ENCODE results near the gene KRTAP13-2.

KRTAP13-2 gene

GRCh38 chr21:30372139-30372770 is at the start of gene KRTAP13-2:
TSS of gene KRTAP13-2 (minus strand) at chr21:30372271. CDS start at chr21:30372213, 58 bp downstream.
- Histone ChIP-seq H3K4me3 (ENCODE audit: low read depth, low read length) (no peak within 1 kb of the TSS), H3K27me3 (ENCODE audit: control insufficient read depth, insufficient read depth, low read length) (no peaks in the 10 kb centered on the region), H3K4me1 (ENCODE audit: control insufficient read depth, insufficient read depth, low read length) (no peaks in the 10 kb centered on the region), H3K9me3 (ENCODE audit: control insufficient read depth, insufficient read depth, low read length) (no peaks in the 10 kb centered on the region), H3K9ac (ENCODE audit: low read depth, low read length) (no peak within 1 kb of the TSS), H3K36me3 (ENCODE audit: control insufficient read depth, insufficient read depth, low read length) (no peaks in the 10 kb centered on the region)

- Histone ChIP-seq H3K4me1 (ENCODE audit: control insufficient read depth, insufficient read depth, low read length) (no peaks in the 10 kb centered on the region), H3K36me3 (ENCODE audit: control insufficient read depth, insufficient read depth, low read length) (no peaks in the 10 kb centered on the region), H3K4me3 (ENCODE audit: low read depth, low read length) (no peak overlapping the region), H3K27me3 (ENCODE audit: control insufficient read depth, insufficient read depth, low read length) (no peaks in the 10 kb centered on the region), H3K9me3 (ENCODE audit: control insufficient read depth, insufficient read depth, low read length) (no peaks in the 10 kb centered on the region), H3K9ac (ENCODE audit: low read depth, low read length) (no peak overlapping the region)
Measured at GRCh38 chr21:30415993-30416392, 43.9 kb upstream of the KRTAP13-2 start.

- Histone ChIP-seq H3K27me3 (ENCODE audit: control insufficient read depth, insufficient read depth, low read length) (no peaks in the 10 kb centered on the region), H3K9ac (ENCODE audit: low read depth, low read length) (no peak overlapping the region), H3K9me3 (ENCODE audit: control insufficient read depth, insufficient read depth, low read length) (no peaks in the 10 kb centered on the region), H3K4me3 (ENCODE audit: low read depth, low read length) (peak overlapping the region; percentile 38), H3K36me3 (ENCODE audit: control insufficient read depth, insufficient read depth, low read length) (no peaks in the 10 kb centered on the region), H3K4me1 (ENCODE audit: control insufficient read depth, insufficient read depth, low read length) (no peaks in the 10 kb centered on the region)
Measured at GRCh38 chr21:30408782-30409494, 36.9 kb upstream of the KRTAP13-2 start.

- Histone ChIP-seq H3K9ac (ENCODE audit: low read depth, low read length) (no peak within 1 kb of the TSS), H3K4me3 (ENCODE audit: low read depth, low read length) (no peak within 1 kb of the TSS), H3K36me3 (ENCODE audit: control insufficient read depth, insufficient read depth, low read length) (no peaks in the 10 kb centered on the region), H3K9me3 (ENCODE audit: control insufficient read depth, insufficient read depth, low read length) (no peaks in the 10 kb centered on the region), H3K27me3 (ENCODE audit: control insufficient read depth, insufficient read depth, low read length) (no peaks in the 10 kb centered on the region), H3K4me1 (ENCODE audit: control insufficient read depth, insufficient read depth, low read length) (no peaks in the 10 kb centered on the region)
Measured at GRCh38 chr21:30395731-30396130, 23.7 kb upstream of the KRTAP13-2 start, which contains the start of gene KRTAP13-1. TSS of gene KRTAP13-1 (plus strand) at chr21:30396031. CDS start at chr21:30396087, 56 bp downstream.

GRCh38 chr21:30391492-30392025 is 19.5 kb upstream of the KRTAP13-2 start:
- Histone ChIP-seq H3K9me3 (ENCODE audit: control insufficient read depth, insufficient read depth, low read length) (no peaks in the 10 kb centered on the region), H3K9ac (ENCODE audit: low read depth, low read length) (no peak overlapping the region), H3K4me1 (ENCODE audit: control insufficient read depth, insufficient read depth, low read length) (no peaks in the 10 kb centered on the region), H3K36me3 (ENCODE audit: control insufficient read depth, insufficient read depth, low read length) (no peaks in the 10 kb centered on the region), H3K4me3 (ENCODE audit: low read depth, low read length) (no peak overlapping the region), H3K27me3 (ENCODE audit: control insufficient read depth, insufficient read depth, low read length) (no peaks in the 10 kb centered on the region)

- no peaks in the 10 kb centered on the region for H3K4me1 ChIP-seq (ENCODE audit: control insufficient read depth, insufficient read depth, low read length)
- H3K27me3 ChIP-seq (ENCODE audit: control insufficient read depth, insufficient read depth, low read length), result no peaks in the 10 kb centered on the region
- no peaks in the 10 kb centered on the region for H3K9me3 ChIP-seq (ENCODE audit: control insufficient read depth, insufficient read depth, low read length)
- no peak overlapping the region for H3K4me3 ChIP-seq (ENCODE audit: low read depth, low read length)
- no peaks in the 10 kb centered on the region for H3K36me3 ChIP-seq (ENCODE audit: control insufficient read depth, insufficient read depth, low read length)
- no peak overlapping the region for H3K9ac ChIP-seq (ENCODE audit: low read depth, low read length)
Measured at GRCh38 chr21:30382201-30382600, 10.1 kb upstream of the KRTAP13-2 start.

GRCh38 chr21:30355906-30356305 is 16.2 kb downstream of the KRTAP13-2 start:
- no peak overlapping the region for H3K9ac ChIP-seq (ENCODE audit: low read depth, low read length)
- no peaks in the 10 kb centered on the region for H3K4me1 ChIP-seq (ENCODE audit: control insufficient read depth, insufficient read depth, low read length)
- H3K36me3 ChIP-seq (ENCODE audit: control insufficient read depth, insufficient read depth, low read length), result no peaks in the 10 kb centered on the region
- no peaks in the 10 kb centered on the region for H3K27me3 ChIP-seq (ENCODE audit: control insufficient read depth, insufficient read depth, low read length)
- H3K4me3 ChIP-seq (ENCODE audit: low read depth, low read length), result no peak overlapping the region
- no peaks in the 10 kb centered on the region for H3K9me3 ChIP-seq (ENCODE audit: control insufficient read depth, insufficient read depth, low read length)

- Histone ChIP-seq H3K9ac (ENCODE audit: low read depth, low read length) (no peak overlapping the region), H3K4me1 (ENCODE audit: control insufficient read depth, insufficient read depth, low read length) (no peaks in the 10 kb centered on the region), H3K9me3 (ENCODE audit: control insufficient read depth, insufficient read depth, low read length) (no peaks in the 10 kb centered on the region), H3K27me3 (ENCODE audit: control insufficient read depth, insufficient read depth, low read length) (no peaks in the 10 kb centered on the region), H3K36me3 (ENCODE audit: control insufficient read depth, insufficient read depth, low read length) (no peaks in the 10 kb centered on the region), H3K4me3 (ENCODE audit: low read depth, low read length) (no peak overlapping the region)
Measured at GRCh38 chr21:30354308-30355005, 17.6 kb downstream of the KRTAP13-2 start.

- Histone ChIP-seq H3K4me3 (ENCODE audit: low read depth, low read length) (no peak overlapping the region), H3K27me3 (ENCODE audit: control insufficient read depth, insufficient read depth, low read length) (no peaks in the 10 kb centered on the region), H3K9ac (ENCODE audit: low read depth, low read length) (no peak overlapping the region), H3K4me1 (ENCODE audit: control insufficient read depth, insufficient read depth, low read length) (no peaks in the 10 kb centered on the region), H3K36me3 (ENCODE audit: control insufficient read depth, insufficient read depth, low read length) (no peaks in the 10 kb centered on the region), H3K9me3 (ENCODE audit: control insufficient read depth, insufficient read depth, low read length) (no peaks in the 10 kb centered on the region)
Measured at GRCh38 chr21:30351534-30351933, 20.5 kb downstream of the KRTAP13-2 start.

- H3K9ac ChIP-seq (ENCODE audit: low read depth, low read length), result no peak overlapping the region
- H3K9me3 ChIP-seq (ENCODE audit: control insufficient read depth, insufficient read depth, low read length), result no peaks in the 10 kb centered on the region
- H3K4me3 ChIP-seq (ENCODE audit: low read depth, low read length), result no peak overlapping the region
- no peaks in the 10 kb centered on the region for H3K4me1 ChIP-seq (ENCODE audit: control insufficient read depth, insufficient read depth, low read length)
- H3K27me3 ChIP-seq (ENCODE audit: control insufficient read depth, insufficient read depth, low read length), result no peaks in the 10 kb centered on the region
- no peaks in the 10 kb centered on the region for H3K36me3 ChIP-seq (ENCODE audit: control insufficient read depth, insufficient read depth, low read length)
Measured at GRCh38 chr21:30349572-30349971, 22.5 kb downstream of the KRTAP13-2 start.

- H3K36me3 ChIP-seq (ENCODE audit: control insufficient read depth, insufficient read depth, low read length), result no peaks in the 10 kb centered on the region
- no peaks in the 10 kb centered on the region for H3K4me1 ChIP-seq (ENCODE audit: control insufficient read depth, insufficient read depth, low read length)
- no peak within 1 kb of the TSS for H3K9ac ChIP-seq (ENCODE audit: low read depth, low read length)
- no peaks in the 10 kb centered on the region for H3K27me3 ChIP-seq (ENCODE audit: control insufficient read depth, insufficient read depth, low read length)
- H3K4me3 ChIP-seq (ENCODE audit: low read depth, low read length), result no peak within 1 kb of the TSS
- no peaks in the 10 kb centered on the region for H3K9me3 ChIP-seq (ENCODE audit: control insufficient read depth, insufficient read depth, low read length)
Measured at GRCh38 chr21:30348506-30348905, 23.6 kb downstream of the KRTAP13-2 start, which contains the start of gene KRTAP23-1. TSS of gene KRTAP23-1 (minus strand) at chr21:30348606. CDS start at chr21:30348606, 0 bp downstream.
